NCI-H226 (cell line): ENCODE data around the gene LHB.

Experiments
- DNase-seq: peaks from one replicate; pipeline ENCODE4 v3.0.0-alpha.2; 2015

Gene LHB

DNA sequence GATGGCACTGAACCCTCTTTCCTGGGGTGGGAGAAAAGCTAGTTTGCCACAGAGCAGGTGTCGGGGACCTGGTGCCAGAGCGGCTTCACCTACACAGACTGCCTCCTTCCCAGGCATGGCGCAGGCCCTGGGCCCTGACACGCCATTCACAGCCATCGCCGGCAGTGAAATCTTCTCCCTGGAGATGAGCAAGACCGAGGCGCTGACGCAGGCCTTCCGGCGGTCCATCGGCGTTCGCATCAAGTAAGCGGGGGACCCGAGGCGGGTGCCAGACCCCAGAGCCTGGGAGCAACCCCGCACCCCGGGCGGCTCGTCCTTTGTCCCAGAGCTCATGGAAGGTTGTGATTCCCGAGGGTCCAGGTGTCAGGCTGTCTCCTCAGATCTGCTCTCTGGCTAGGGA lies 10.0 kb downstream of the LHB start:
- no peak for DNase-seq

DNA sequence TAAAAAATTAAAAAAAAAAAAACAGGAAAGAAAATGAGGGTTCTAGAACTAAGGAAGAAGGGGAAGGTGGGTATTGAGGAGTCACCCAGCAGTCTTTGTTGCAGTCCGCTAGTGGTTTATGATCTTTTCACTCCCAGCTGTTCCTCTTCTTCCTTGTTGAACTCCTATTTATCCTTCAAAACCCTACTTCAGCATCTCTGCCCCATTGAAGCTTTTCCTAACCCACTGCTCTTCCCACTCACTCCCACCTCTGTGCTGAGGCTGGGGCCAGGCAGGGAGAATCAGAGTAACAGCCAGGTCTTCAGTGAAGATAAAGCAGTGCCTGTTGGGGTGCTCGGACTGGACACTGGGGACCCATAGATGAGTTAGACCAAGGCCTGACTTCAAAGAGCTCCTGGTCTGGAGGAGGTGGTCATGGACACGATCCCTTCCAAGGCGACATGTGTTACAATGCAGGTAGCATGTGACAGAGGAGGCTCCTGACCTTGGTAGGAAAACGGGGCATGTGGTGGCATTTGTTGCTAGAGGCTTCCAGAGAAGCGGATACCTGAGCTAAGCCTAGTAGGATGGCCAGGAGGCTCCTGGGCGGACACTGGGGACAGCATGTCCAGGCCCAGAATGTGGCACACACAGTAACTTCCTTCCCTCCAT lies 11.8 kb downstream of the LHB start:
- no peak for DNase-seq

DNA sequence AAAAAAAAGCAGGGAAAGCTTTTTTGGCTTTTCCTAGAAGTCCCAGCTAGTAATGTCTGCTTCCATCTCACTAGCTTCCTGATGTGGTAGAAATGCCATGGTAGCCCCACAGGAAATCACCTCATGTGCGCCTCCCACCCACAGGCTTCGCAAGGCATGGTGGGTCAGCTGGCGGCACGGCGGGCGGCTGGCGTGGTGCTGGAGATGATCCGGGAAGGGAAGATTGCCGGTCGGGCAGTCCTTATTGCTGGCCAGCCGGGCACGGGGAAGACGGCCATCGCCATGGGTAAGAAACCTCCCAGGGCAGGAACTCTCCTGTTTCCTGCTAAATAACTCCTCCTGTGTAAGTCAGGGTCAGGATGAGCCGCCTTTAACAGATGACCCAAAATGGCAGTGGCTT lies 12.8 kb downstream of the LHB start:
- DNase-seq: no peak

DNA sequence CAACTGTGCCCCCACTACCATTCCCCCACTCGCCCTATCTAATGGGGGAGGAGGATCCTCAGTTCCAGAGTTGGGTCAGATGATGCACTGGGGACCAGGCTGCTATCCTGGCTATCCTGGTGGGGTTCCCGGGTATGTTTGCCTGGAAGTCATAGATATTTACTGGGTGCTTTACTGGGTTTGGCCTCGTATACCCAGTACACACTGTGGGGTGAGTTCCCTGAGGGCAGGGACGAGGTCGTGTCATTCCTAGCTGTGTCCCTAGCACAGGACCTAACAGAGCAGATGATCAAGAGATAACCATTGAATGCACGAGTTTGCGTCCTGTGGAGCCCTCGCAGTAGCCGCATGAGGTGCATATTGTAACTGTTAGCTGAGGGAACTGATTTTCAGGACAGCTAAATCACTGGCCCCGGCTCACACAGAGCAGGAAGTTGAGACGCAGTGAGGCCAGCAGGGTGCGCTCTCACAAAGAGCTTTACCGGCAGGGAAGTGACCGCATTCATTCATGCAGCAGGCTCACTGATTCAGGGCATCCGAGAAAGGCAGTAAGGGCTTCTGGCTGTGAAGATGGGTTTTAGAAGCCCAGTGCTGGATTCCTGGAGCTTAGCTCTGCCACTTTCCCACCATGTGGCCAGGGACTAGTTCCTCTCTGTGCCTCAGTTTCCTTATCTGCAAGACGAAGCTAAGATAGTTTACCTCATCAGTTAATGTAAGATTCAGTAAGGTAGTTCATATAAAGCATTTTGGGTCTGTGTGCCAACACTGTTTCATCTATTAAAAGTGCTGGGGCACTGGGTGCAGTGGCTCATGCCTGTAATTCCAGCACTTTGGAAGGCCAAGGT lies 17.2 kb downstream of the LHB start:
- no peak for DNase-seq

DNA sequence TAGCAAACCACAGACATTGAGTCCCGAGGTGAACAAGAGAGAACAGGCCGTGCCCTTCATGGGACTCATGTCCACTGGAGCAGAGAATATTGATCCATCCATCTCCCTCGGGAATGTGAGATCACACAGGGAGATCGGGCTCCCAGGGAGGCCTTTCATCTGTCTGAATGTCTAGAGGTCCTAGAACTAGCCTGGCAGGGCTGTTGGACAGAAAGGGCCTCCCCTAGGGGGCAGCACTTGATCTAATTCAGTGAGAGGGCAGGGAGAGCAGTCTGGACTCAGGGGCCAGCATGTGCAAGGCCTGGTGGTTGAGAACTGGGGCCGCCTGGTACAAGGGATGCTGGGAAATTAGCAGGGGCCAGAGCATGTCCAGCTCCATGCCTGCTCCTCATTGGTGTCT lies 18.9 kb downstream of the LHB start:
- DNase-seq: no peak

DNA sequence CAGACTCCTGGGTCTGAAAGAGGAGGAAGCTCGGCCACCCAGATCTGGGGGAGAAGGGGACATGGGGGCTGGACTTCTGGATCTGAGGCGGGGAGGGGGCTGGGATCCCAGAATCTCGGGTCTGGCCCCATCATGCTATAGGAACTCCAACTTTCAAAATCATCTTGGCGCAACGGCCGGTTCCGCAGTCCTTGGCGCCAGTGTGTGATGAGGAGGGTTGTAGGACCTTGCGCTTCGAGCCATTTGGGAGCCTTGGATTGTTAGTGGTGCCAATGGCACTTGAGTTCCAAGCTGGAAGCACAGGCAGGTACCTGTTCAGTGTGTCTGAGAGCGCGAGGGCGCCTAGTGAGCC lies 22.9 kb downstream of the LHB start:
- DNase-seq: no peak

DNA sequence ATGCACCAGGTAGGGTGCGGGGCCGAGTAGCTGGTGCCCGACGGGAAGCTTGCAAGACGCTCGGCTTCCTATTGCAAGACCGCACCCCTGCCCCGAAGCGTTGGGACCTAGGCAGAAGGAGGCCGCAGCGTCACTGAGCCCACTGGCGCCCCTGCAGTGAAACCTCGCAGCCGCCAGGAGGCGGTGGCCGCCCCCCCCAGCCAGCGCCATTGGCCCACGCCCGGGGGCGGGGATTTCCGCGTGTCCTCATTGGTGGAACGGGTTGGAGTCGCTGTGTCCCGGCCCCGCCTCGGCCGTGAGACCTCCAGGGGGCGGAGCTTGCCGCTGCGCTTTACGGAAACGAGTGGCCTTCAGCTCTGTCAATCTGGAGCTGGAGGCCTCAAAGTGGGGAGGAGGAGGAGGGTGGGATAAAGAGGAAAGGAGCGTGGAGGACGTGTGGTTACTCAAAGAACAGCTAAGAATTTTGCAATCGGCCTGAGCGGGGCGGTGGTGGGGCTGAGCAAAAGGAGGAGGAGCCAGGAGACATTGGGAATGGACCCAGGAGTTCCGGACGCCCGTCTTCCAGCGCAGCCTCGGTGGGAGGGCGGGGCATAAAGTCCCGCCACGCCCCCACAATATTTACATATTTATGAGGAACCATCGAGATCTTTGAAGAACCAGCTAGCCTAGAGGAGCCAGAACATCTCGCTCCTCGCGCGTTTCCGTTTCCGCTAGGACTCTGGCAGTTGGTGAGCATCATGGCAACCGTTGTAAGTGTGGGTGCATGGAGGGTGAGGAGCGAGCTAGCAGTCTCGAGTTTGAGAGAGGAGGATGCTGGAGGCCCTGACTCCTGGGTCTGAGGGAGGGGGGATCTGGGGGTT lies 23.5 kb downstream of the LHB start, which contains the start of the genes GYS1 and RUVBL2:
GYS1 (minus strand) TSS at position 135 of the 860 bp plus-strand sequence. CDS start 197 bp downstream, outside the sequence.
RUVBL2 (plus strand) TSS at position 713 of the 860 bp plus-strand sequence; CDS start at position 738, 25 bp downstream.
- DNase-seq: peak; percentile 99

DNA sequence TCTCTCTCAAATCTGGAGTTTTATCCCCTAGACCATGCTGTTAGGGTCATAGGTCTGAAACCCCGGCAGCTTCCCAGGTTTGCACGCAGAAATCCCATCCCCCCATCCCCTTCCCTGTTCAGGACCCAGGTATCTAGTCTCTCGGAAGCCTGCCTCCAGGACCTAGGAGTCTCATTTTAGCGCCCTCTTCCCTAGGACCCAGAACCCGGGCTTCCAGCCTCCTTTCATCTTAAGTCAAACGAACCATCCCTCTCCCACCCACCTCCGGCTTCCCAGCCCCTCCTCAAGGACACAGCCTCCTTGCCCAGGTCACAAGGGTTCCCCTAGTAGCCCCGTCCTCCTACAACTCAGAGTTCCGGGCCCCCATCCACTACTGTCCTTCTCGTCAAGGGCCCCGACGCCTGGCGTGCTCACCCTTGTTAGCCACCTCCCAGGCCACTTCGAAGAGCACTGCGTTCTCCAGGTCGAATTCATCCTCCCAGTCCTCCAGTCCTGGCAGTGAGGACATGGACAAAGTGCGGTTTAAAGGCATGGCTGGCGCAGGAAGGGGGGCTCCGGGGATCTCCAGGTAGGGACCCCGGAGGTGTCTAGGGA lies 24.2 kb downstream of the LHB start:
- DNase-seq: no peak

DNA sequence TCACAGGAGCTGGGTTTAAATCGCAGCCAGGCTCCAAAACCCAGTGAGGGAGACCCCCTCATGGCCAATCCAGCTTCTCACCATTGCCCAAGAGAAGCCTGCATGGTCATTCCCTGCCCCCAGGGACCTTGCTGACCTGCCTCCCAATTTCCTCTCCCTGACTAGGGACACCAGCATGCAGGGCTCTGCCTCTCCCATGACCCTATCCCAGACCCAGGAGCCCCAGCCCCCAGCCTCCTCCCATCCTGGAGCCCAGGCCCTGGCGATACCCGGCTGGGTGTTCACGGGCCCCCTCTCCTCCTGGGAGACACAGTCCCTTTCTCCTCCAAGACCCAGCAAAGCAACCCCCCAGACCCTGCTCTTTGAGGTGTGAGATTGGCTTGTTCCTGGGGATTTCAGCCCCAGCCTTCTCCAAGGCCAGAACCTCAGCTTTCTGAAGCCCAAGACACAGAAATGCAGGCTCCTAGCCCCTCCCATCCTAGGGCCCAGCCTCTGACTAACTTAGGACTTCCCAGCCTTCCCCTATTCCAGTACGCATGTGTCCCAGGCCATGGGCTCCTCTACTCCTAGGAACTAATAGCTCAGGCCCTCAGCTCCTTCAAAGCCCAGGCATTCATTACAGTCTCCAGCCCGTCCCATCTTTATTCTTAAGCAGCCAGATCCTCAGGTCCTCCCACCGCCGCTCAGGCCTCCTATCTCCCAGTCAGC lies 24.9 kb downstream of the LHB start:
- DNase-seq: peak; percentile 71

DNA sequence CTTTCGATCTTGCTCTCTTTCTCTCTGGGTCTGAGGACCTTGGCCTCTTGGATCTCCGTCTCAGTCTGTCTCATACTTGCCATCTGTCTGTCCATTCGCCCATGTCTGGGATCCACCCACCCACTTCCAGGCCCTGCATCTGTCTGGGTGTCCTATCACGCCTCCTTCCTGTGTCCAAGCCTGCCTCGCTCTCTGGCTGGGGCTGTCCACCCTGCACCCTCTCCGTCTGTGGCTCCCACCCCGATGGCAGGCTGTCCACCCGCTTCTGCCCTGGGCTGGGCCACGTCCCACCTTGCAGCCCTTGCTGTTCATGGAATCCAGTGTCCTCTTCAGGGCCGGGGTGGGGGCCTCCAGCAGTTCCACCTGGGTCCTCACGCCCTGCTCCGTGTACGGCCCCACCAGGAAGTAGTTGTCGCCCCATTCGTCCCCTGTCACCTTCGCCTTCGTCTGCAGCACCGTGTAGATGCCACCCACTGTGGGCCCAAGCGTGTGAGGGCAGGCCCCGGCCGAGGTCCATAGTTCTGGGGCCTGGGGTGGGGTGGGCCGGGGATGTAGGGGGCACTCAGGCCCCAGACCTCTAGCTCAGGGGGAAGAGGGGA lies 25.8 kb downstream of the LHB start:
- DNase-seq: no peak

DNA sequence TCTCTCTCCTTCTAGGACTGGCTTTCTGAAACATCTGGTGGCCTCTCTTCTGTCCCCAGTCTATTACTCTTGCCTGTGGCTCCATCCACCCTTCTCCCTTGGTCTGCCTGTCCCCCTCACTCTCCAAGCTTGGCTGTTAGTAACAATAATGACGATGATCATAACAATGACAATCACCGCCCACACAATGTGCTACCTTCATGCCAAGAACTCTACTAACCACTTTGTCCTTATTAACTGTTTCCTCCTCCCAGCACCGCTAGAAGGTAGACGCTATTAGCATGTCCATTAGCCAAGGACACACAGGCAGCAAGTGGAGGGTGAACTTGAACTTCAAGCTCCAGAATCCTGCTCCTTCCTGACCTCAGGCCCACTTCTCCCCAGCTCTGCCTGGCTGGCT lies 26.5 kb downstream of the LHB start:
- no peak for DNase-seq

DNA sequence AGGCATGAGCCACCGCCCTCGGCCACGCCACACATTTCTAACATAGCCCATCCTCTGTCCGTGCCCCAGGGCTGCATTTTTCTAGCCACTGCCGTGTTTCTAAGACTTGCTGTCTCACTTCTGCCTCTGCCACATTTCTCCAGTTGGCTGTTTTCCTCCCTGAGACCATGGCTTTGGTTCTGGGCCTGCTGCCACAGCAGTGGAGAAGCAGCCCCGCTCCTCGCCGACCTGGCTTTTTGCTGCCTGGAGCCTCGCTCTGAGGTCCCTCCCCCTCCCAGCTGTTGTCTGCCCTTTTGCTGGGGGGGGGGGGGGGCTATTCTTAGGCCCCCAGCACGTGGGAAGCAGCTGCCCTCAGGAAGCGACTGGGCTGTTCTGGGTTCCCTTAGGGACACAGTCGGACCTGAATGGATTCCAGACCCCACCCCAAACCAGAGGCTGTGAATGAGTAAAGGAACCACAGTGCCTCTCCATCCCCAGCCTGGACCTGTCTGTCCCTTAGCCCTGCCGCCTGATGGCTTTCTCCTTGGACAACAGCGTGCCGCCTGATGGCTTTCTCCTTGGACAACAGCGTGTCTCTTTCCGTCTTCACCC lies 27.1 kb downstream of the LHB start:
- DNase-seq: no peak

DNA sequence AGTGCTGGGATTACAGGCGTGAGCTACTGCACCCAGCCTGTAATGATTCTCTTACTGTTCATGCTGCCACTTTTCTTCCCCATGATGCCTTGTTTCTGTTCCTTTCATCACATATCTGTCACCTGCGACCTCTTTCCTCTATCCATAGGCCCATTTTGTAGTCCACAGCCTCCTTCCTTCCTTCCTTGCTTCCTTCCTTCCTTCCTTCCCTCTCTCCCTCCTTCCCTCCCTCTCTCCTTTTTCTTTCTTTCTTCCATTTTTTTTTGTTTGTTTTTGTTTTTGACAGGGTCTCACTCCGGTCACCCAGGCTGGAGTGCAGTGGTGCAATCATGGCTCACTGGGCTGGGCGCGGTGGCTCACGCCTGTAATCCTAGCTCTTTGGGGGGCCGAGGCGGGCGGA lies 28.0 kb downstream of the LHB start:
- no peak for DNase-seq

DNA sequence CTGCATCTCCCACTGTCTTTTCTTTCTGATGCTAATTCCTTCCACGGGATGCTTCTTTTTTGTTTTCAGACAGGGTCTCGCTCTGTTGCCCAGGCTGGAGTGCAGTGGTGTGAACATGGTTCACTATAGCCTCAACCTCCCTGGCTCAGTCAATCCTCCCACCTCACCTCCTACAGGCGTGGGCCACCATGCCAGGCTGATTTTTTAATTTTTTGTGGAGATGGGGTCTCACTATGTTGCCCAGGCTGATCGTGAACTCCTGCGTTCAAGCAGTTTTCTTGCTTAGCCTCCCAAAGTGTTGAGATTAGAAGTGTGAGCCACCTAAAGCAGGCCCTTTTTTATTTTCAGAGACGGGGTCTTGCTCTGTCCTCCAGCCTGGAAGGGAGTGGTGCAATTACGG lies 28.6 kb downstream of the LHB start:
- no peak for DNase-seq

DNA sequence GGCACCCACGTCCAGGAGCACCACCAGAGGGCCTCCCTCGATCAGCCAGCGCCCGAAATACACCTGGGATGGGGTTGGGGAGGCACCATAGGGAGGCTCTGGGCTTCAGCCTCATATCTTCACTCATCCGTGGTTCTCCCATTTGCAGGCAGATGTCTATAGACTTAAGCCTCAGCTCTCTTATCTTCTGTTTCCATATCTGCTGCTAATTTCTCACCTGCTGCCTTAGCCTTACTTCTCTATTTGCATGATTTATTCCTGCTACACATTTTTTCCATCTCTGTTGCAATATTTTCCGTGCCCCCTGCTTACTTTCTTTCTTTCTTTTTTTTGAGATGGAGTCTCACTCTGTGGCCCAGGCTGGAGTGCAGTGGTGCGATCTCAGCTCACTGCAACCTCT lies 29.6 kb downstream of the LHB start:
- no peak for DNase-seq

DNA sequence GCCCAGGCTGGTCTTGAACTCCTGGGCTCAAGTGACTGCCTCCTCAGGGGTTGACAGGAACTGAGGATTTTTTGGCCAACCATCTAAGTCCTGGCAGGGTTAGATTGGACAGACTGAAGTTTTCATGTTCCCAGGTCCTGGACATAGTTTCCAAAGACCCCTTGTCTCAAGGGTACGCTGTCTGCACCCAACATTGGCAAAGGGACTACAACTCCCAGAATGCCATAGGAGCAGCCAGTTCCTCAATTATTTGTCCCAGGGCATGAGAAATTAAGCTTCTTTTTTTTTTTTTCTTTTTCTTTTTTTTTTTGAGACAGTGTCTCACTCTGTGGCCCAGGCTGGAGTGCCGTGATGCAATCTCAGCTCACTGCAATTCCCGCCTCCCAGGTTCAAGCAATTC lies 30.7 kb downstream of the LHB start:
- DNase-seq: no peak

DNA sequence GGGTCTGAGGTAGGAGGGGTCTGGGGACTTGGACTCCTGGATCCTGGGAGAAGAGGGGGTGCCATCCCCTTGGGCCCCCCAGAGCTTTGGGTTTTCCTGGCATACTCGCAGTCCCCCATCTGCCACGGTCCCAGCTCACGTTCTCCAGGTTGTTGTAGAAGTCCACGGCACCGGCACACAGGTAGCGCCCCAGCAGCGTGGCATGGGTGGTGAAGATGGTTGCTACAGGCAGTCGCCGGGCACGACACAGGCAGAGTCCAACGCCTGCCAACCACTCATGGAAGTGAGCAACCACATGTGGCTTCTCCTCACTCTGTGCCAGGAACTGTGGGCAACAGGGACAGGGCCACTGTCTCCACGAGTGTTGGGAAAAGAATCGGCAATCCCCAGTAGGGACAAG lies 31.2 kb downstream of the LHB start:
- DNase-seq: no peak

DNA sequence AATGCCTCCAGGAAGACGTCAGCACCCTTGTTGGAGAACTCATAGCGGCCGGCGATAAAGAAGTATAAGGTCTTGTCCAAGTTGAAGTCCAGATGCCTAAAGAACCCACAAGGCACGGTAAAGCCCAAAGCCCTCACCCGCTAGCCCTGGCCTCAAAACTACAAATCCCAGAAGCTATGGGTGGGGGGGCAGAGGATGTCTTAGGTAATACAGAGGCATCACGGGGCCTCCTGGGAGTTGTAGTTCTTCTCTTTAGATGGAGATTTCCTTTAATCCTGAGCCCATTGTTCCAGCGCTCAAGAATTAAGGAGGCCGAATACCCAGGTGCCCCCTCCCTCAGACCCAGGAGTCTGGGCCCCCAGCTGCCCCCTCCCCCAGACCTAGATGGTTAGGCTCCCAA lies 34.6 kb downstream of the LHB start:
- no peak for DNase-seq

DNA sequence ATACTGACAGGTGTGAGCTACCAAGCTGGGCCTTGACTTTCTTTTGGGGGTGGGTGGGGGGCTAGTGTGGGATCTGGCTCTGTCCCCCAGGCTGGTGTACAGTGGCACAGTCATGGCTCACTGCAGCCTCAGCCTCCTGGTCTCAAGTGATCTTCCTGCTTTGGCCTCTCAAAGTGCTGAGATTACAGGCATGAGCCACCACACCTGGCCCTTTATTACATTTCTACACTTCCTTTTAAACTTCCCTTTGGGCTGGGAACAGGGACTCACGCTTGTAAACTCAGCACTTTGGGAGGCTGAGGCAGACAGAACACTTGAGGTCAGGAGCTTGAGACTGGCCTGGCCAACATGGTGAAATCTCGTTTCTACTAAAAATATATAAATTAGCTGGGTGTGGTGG lies 39.8 kb downstream of the LHB start:
- no peak for DNase-seq

DNA sequence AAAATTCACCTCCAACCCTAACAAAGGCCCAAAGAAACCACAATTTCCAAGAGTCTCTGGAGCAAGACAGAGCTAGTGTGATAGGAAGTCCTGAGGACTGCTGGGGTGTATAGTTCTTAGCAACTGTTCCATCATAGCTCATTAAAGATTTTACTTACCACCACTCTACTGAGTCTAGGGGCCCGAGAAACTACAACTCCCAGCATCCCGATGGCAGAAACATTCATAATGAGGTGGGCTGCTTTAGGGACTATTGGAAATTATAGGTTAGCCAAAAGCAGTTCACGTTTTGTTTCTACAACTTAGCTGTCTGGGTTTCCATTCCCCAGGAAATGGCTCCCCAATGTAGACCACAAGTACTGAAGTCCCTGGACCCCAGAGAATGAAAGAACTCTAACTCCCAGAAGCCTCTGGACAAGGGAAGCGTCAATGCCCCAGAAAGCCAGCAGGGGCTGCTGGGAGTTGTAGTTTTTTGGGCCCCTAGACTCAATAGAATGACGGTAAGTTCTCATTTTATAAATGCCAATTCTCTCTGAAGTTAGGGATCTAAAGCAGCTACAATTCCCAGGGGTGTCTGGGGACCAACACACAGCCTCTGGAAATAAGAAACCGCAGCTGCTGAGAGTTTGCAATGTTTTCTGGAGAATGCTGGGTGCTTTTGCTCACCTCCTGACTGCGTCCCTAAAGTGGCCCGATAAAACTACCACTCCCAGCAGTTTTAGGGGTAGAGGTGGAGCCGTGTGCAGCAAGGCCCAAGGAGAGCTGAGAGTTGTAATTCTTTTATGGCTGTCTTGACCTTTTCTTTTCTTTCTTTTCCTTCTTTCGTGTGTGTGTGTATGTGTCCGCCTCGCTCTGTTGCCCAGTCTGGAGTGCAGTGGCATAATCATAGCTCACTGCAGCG lies 40.7 kb downstream of the LHB start:
- DNase-seq: no peak
